Coronary artery (tissue), 2 donors: ENCODE data around the gene TLE4.

Source experiments
- DNase-seq: peaks from one replicate; pipeline ENCODE4 v3.0.0-alpha.2; 2017; ENCODE audit warnings: low spot score
- H3K27ac ChIP-seq, 2 donors: fragments of 200-600 bp; sonication (generic); one replicate each; pipeline ENCODE4 v1.5.1; 2016 to 2019
- H3K4me3 ChIP-seq: fragments of 200-600 bp; sonication (generic); 2 replicates; pipeline ENCODE4 v1.5.1; 2016; ENCODE audit warnings: mild to moderate bottlenecking, moderate library complexity
- CTCF ChIP-seq: fragments of 200-600 bp; sonication (generic); IDR thresholded peaks from one replicate; pipeline ENCODE4 v1.5.1; 2019; ENCODE audit warnings: antibody characterized with exemption

TLE4 gene

DNA sequence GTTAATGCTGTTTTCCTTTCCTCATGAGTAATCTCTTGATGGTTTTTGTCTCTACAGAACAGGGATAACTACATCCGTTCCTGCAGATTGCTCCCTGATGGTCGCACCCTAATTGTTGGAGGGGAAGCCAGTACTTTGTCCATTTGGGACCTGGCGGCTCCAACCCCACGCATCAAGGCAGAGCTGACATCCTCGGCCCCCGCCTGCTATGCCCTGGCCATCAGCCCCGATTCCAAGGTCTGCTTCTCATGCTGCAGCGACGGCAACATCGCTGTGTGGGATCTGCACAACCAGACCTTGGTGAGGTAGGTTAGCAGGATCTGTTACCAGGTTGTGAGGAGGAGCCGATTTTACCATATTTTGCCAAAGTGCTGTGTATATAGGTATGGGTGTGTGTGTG is 148.2 kb downstream of the TLE4 start:
- TF ChIP-seq CTCF: no peak
- no peak for DNase-seq
- Histone ChIP-seq H3K27ac (no peak overlapping the region), H3K4me3 (no peak overlapping the region)

DNA sequence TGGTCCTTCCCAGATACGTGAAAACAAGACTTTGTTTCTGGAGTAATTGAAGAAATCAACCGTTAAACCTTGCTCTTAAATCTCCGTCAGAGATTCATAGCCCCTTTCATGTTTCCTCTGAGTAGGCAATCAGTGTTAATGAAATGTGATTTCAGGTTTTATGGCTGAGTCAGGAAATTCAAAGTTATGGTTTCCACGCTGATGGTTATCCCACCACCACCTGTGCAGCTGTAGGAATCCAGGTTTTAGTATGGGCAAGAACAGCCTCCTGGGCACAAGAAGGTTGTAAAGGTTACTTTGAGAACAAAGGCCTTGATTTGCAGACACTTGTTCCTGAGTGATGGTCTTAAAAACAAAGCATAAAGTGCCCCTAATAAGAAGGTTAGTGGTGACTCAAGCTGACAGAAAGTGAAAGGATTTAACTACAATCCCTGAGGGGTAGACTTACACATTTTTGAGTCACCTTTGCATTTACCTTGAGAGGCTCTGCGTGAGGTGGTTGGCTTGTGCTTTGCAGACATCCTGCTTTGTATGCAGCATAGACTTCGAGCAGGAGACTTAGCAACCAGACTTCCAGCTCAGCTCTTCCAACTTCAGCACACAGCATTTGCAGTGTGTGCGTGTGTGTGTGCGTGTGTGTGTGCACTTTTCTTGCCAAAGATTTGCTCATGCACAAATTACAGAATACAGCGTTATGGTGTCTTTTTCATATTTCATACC is 159.6 kb downstream of the TLE4 start:
- DNase-seq: no peak
- H3K4me3 ChIP-seq: no peak overlapping the region
- no peak overlapping the region for H3K27ac ChIP-seq
- TF ChIP-seq CTCF: no peak

GRCh38 chr9:79735023-79735779 is 163.4 kb downstream of the TLE4 start:
- no peak for TF ChIP-seq CTCF
- Histone ChIP-seq H3K27ac (no peak overlapping the region), H3K4me3 (no peak overlapping the region)
- DNase-seq: no peak

DNA sequence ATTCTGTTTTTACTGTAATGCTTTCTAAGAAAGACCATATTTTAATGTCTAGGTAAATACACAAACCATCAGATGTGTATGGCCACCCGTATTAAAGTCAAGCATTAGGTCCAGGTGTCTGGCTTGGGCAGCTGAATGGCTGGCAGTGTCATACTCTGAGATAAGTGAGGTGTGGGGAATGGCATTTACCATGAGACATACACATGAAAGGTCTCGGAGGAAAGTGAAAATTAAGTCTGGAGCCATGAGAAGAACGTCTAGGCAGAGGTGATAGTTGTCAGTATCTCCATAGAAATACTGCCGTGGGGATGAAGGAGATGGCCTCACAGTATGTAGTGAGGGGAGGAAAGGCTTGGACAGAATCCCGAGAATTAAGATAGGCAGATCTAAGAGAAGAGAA is 164.3 kb downstream of the TLE4 start:
- TF ChIP-seq CTCF: no peak
- Histone ChIP-seq H3K27ac (no peak overlapping the region), H3K4me3 (no peak overlapping the region)
- no peak for DNase-seq

- TF ChIP-seq CTCF: no peak
- H3K4me3 ChIP-seq: no peak overlapping the region
- no peak overlapping the region for H3K27ac ChIP-seq
- no peak for DNase-seq
These were observed 169.6 kb downstream of the TLE4 start for GRCh38 chr9:79741381-79741780.

- no peak for DNase-seq
- TF ChIP-seq CTCF: no peak
- peak overlapping the region in 1 of 2 donors; percentile 23 for H3K27ac ChIP-seq
- H3K4me3 ChIP-seq: no peak overlapping the region
These were observed 170.5 kb downstream of the TLE4 start for GRCh38 chr9:79742110-79742721.

DNA sequence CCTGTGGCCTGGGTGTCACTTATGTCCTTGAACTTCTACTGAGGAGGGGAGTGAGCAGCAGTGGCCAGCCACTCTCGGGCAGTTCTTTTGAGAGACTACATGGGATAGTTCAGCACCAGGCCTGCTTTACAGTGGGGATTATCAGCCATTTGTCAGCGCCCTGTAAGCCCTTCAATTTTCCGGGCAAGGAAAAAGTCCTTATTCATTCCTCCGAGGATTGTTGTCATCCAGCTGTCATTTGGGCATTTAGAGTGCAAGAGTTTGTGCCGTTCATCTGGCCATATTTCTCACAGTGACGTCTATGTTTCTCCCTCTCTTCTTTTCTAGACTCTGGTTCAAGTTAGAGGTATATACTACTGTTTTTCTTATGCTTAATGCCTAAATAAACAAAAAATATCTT is 172.8 kb downstream of the TLE4 start:
- Histone ChIP-seq H3K4me3 (no peak overlapping the region), H3K27ac (no peak overlapping the region)
- no peak for TF ChIP-seq CTCF
- DNase-seq: no peak
